Thyroid gland (tissue), 4 donors: ENCODE data around the gene PIP4K2C. TPM values are rescaled to one million over a fixed set of nuclear protein-coding genes. Genes with fewer than 3 reads are reported as not detected.

ENCODE experiments used
- DNase-seq, 2 donors: peaks; one replicate each; pipeline ENCODE4 v3.0.0-alpha.2; 2019
- H3K27ac ChIP-seq, 3 donors: fragments of 200-600 bp; sonication (generic); 1 replicate in 2 of 3; 2 replicates in 1 of 3; pipeline ENCODE4 v1.5.1; 2016 to 2019; ENCODE audit warnings: mild to moderate bottlenecking in 1 of 3, moderate library complexity in 1 of 3
- H3K27me3 ChIP-seq: fragments of 200-600 bp; sonication (generic); one replicate; pipeline ENCODE4 v1.5.1; 2019
- H3K36me3 ChIP-seq, 2 donors: fragments of 200-600 bp; sonication (generic); one replicate each; pipeline ENCODE4 v1.5.1; 2016 to 2019
- H3K4me1 ChIP-seq, 2 donors: fragments of 200-600 bp; sonication (generic); one replicate each; pipeline ENCODE4 v1.5.1; 2017 to 2019
- H3K4me3 ChIP-seq, 3 donors: fragments of 200-600 bp; sonication (generic); replicated peaks in 1 of 3; 1 replicate in 2 of 3; 2 replicates in 1 of 3; pipeline ENCODE4 v1.5.1; 2016; ENCODE audit warnings: mild to moderate bottlenecking in 1 of 3
- H3K9me3 ChIP-seq: fragments of 200-600 bp; sonication (generic); one replicate; pipeline ENCODE4 v1.5.1; 2017
- CTCF ChIP-seq, 6 experiments: fragments of 200-600 bp in 3 of 6; fragments of 450-650 bp in 3 of 6; sonication (generic) in 3 of 6; IDR thresholded peaks; one replicate each; pipeline ENCODE4 v1.5.1; 2016 to 2019; ENCODE audit warnings: antibody characterized with exemption in 6 of 6, mild to moderate bottlenecking in 2 of 6, inconsistent platforms in 1 of 6, moderate library complexity in 1 of 6
- POLR2A ChIP-seq, 2 donors: fragments of 450-650 bp; IDR thresholded peaks; one replicate each; pipeline ENCODE4 v1.6.1; 2017; ENCODE audit warnings: antibody characterized with exemption in 2 of 2, mild to moderate bottlenecking in 2 of 2, moderate library complexity in 1 of 2
- WGBS, 2 donors: methylation state at CpG; one replicate each; pipeline ENCODE4 v1.1.5; 2017; 5-methylcytosine and 5-hydroxymethylcytosine counted together
- intact Hi-C: fragments of 100-400 bp; cut with DNase I; formaldehyde crosslinking; loops from one replicate; pipeline ENCODE4 v1.15.1; 2023
- total RNA-seq, 4 donors: library from RNA; depleted of rRNA; stranded (reverse); fragments of >200 nt; gene quantifications; one replicate each; pipeline ENCODE4 v1.2.3, GENCODE V29; 2016

PIP4K2C gene
- total RNA-seq, 4 donors from 2014 or later: 29.6 to 82.6 (median 59.2) TPM

DNA sequence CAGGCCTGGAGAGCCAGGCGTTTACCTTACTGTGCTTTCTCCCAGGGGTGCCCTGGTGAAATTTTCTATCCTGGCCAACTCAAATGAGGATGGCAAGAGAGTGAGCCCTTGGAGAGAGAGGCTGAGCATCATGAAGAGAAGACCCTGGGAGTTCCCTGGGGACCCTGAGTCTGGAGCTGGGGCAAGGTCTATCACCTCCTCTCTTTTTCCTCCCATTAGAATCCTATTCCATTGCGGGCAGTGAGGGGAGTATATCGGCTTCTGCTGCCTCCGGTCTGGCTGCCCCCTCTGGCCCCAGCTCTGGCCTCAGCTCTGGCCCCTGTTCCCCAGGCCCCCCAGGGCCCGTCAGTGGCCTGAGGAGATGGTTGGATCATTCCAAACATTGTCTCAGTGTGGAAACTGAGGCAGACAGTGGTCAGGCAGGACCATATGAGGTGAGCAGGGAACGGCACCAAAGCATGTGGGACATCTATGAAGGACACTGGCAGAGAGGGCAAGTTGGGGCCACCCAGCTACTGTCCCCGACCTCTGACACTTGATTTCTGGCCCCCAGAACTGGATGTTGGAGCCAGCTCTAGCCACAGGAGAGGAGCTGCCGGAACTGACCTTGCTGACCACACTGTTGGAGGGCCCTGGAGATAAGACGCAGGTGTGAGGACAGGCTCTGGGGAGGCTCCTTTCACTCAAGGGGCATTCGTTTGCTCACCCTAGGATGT lies 21.9 kb downstream of the PIP4K2C start:
- Histone ChIP-seq H3K36me3 (no peaks in the 10 kb centered on the region), H3K4me1 (peaks cover 15 to 23% of the 10 kb centered on the region in 2 donors), H3K9me3 (no peaks in the 10 kb centered on the region), H3K27ac (no peak overlapping the region), H3K4me3 (no peak overlapping the region), H3K27me3 (no peaks in the 10 kb centered on the region)
- intact Hi-C loops: no loop called here
- DNase-seq: no peak
- 82 to 91% methylated on average over 9 to 10 of the region's 10 CpGs for WGBS, 2 donors
- TF ChIP-seq POLR2A (IDR thresholded peaks at IDR 0.05): no peak
- no peak for TF ChIP-seq CTCF (IDR thresholded peaks at IDR 0.05)

DNA sequence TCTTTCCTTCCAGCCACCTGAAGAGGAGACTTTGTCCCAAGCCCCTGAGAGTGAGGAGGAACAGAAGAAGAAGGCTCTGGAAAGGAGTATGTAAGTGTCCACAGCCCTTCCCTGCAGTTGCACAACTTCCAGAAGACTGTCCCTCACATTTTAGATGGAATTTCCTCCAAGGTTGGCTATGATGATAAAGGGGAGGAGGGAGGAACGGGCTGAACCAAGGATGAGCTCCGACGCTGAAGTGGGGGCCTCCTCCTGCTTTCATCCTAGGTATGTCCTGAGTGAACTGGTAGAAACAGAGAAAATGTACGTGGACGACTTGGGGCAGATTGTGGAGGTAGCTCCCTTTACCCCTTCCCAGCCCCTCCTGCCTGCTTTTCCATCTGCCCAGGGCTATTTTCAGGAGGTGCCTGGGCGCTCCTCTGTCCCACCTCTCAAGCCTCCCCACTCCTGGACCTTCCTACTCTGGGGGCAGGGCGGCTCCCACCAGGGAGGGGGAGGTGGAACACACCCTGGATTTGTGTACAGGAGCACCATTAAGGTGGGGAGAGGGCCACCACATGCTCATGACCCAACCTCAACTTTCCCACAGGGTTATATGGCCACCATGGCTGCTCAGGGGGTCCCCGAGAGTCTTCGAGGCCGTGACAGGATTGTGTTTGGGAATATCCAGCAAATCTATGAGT lies 22.6 kb downstream of the PIP4K2C start:
- WGBS, 2 donors: 74 to 84% methylated on average over 9 to 10 of the region's 10 CpGs
- TF ChIP-seq CTCF (IDR thresholded peaks at IDR 0.05): no peak
- Histone ChIP-seq H3K27me3 (no peaks in the 10 kb centered on the region), H3K9me3 (no peaks in the 10 kb centered on the region), H3K27ac (no peak overlapping the region), H3K4me1 (peaks cover 15 to 23% of the 10 kb centered on the region in 2 donors), H3K4me3 (no peak overlapping the region), H3K36me3 (no peaks in the 10 kb centered on the region)
- no peak for DNase-seq
- intact Hi-C loops: no loop called here

GRCh38 chr12:57614178-57614947 lies 23.4 kb downstream of the PIP4K2C start:
- WGBS, 2 donors: 47 to 49% methylated on average over 14 of the region's 14 CpGs
- H3K4me3 ChIP-seq: no peak overlapping the region
- H3K27me3 ChIP-seq: no peaks in the 10 kb centered on the region
- peaks cover 15 to 24% of the 10 kb centered on the region in 2 donors for H3K4me1 ChIP-seq
- intact Hi-C loops: no loop called here
- TF ChIP-seq CTCF (IDR thresholded peaks at IDR 0.05) (no peak), POLR2A (IDR thresholded peaks at IDR 0.05) (no peak)
- H3K9me3 ChIP-seq: no peaks in the 10 kb centered on the region
- no peak overlapping the region for H3K27ac ChIP-seq
- DNase-seq: no peak
- no peaks in the 10 kb centered on the region for H3K36me3 ChIP-seq

DNA sequence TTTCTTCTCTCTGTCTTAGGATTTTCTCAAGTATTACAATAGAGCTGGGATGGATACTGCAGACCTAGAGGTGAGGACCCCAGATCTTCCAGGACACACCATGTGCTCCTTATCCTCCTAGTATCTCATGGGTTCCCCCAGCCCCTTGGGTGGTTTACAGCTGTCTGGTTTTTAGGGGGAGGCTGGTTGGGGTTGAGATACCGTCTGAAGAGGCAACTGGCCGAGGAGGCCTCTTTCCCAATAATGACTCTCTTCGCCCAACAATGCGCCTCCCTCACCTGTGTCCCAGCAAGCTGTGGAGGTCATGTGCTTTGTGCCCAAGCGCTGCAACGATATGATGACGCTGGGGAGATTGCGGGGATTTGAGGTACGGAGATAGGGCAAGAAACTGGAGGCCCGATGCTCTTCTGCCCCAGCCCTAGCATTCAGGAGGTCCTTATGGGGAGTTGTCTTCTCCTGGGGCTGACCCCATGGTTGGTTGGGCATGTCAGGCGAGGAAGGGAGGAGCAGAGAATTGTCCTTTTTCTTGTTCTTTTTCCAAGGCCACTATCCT lies 24.0 kb downstream of the PIP4K2C start:
- H3K27me3 ChIP-seq: peaks cover 4% of the 10 kb centered on the region
- intact Hi-C loops: no loop called here
- H3K27ac ChIP-seq: no peak overlapping the region
- no peaks in the 10 kb centered on the region for H3K36me3 ChIP-seq
- 84 to 87% methylated on average over 11 of the region's 11 CpGs for WGBS, 2 donors
- TF ChIP-seq CTCF (IDR thresholded peaks at IDR 0.05): no peak
- TF ChIP-seq POLR2A (IDR thresholded peaks at IDR 0.05): no peak
- no peaks in the 10 kb centered on the region for H3K9me3 ChIP-seq
- DNase-seq: no peak
- H3K4me1 ChIP-seq: peaks cover 15 to 28% of the 10 kb centered on the region in 2 donors
- H3K4me3 ChIP-seq: no peak overlapping the region
